HG03439 (cell line): Measurements from ENCODE around the gene SHFL.

Experiments used
- ATAC-seq: cut with Tn5 transposase; IDR thresholded peaks from one replicate; pipeline ENCODE4 v1.9.1; 2021; ENCODE audit warnings: mild to moderate bottlenecking, moderate library complexity; ENCODE audit not compliant: unreplicated experiment

Gene SHFL

GRCh38 chr19:10085641-10086590 lies at the start of gene SHFL:
TSS of gene SHFL (plus strand) at chr19:10086317. CDS start at chr19:10086428, 111 bp downstream.
- peak; percentile 65 for ATAC-seq

- ATAC-seq: no peak
These were observed 49.5 kb upstream of the SHFL start for GRCh38 chr19:10036601-10037071.

- ATAC-seq: no peak
These were observed 48.8 kb upstream of the SHFL start for GRCh38 chr19:10037367-10037766.

- no peak for ATAC-seq
These were observed 48.3 kb upstream of the SHFL start for GRCh38 chr19:10037809-10038208.

GRCh38 chr19:10043286-10043927 lies 42.7 kb upstream of the SHFL start:
- ATAC-seq: no peak

GRCh38 chr19:10044390-10044789 lies 41.7 kb upstream of the SHFL start:
- ATAC-seq: no peak

GRCh38 chr19:10045371-10045770 lies 40.7 kb upstream of the SHFL start:
- ATAC-seq: no peak

GRCh38 chr19:10049626-10050025 lies 36.5 kb upstream of the SHFL start:
- ATAC-seq: no peak

- no peak for ATAC-seq
These were observed 33.3 kb upstream of the SHFL start for GRCh38 chr19:10052602-10053360.

- no peak for ATAC-seq
These were observed 24.3 kb upstream of the SHFL start for GRCh38 chr19:10061717-10062310.

- no peak for ATAC-seq
These were observed 17.9 kb upstream of the SHFL start for GRCh38 chr19:10068205-10068604.

- no peak for ATAC-seq
These were observed 17.1 kb upstream of the SHFL start for GRCh38 chr19:10069046-10069445.

GRCh38 chr19:10070730-10071446 lies 15.2 kb upstream of the SHFL start:
- ATAC-seq: no peak

GRCh38 chr19:10074153-10074552 lies 12.0 kb upstream of the SHFL start:
- no peak for ATAC-seq

GRCh38 chr19:10076535-10076934 lies 9.6 kb upstream of the SHFL start:
- ATAC-seq: no peak

- no peak for ATAC-seq
These were observed 7.8 kb upstream of the SHFL start for GRCh38 chr19:10078329-10078728.

- no peak for ATAC-seq
These were observed 7.1 kb upstream of the SHFL start for GRCh38 chr19:10079031-10079453.

- ATAC-seq: no peak
These were observed 2.2 kb upstream of the SHFL start for GRCh38 chr19:10083911-10084310.

- no peak for ATAC-seq
These were observed 1.3 kb upstream of the SHFL start for GRCh38 chr19:10084803-10085202.

- no peak for ATAC-seq
These were observed 575 bp downstream of the SHFL start for GRCh38 chr19:10086591-10087192.
